ENCODE data around the gene ICA1L.
A peak's percentile ranks its signal among the peaks of the same experiment; 100 is the strongest.

The ICA1L gene

GRCh38 chr2:202782940-202783558 lies 88.5 kb downstream of the ICA1L start:
- DNase-seq (ENCODE audit: low spot score), result peak; percentile 11

GRCh38 chr2:202780514-202781021 lies 91.0 kb downstream of the ICA1L start:
- peak; percentile 11 for DNase-seq (ENCODE audit: low spot score)

- no peak for DNase-seq (ENCODE audit: low spot score)
These were observed 93.3 kb downstream of the ICA1L start for GRCh38 chr2:202778217-202778616.

GRCh38 chr2:202774104-202774503 lies 97.5 kb downstream of the ICA1L start:
- DNase-seq (ENCODE audit: low spot score), result no peak

- DNase-seq (ENCODE audit: low spot score), result no peak
These were observed 98.1 kb downstream of the ICA1L start for GRCh38 chr2:202773301-202773973.

DNA sequence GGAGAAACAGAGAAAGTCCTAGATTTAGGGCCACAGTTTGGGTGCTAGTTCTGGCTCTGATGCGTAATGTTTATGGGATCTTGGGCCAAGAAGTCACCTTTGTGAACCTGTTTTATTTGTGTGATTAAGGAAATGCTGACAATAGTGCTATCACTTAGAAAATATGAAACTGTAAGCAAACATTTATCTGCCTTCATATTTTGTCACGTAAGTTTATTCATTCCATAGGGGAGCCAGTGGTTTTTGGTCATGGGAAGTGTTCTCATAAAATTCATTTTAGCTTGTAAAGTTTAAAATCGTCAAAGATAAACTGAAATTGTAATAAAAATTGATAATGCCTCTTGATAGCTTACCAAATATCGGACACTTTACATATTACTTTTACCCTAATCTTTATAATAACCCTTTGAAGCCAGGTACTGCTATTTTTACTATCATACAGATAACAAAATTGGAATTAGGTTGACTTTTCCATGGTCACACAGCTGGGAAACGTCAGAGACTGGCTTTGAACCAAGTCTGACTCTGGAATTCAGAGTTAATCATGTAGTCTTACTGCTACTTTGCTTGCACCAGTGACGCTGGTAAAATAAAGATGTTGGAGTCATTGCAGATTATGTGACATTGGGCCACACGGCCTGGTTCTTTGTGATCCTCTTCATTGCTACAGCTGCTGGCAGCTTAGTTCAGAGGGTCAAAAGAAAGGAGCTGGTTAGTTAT lies 99.7 kb downstream of the ICA1L start:
- DNase-seq (ENCODE audit: low spot score), result no peak

GRCh38 chr2:202771336-202771735 lies 100.2 kb downstream of the ICA1L start:
- no peak for DNase-seq (ENCODE audit: low spot score)

DNA sequence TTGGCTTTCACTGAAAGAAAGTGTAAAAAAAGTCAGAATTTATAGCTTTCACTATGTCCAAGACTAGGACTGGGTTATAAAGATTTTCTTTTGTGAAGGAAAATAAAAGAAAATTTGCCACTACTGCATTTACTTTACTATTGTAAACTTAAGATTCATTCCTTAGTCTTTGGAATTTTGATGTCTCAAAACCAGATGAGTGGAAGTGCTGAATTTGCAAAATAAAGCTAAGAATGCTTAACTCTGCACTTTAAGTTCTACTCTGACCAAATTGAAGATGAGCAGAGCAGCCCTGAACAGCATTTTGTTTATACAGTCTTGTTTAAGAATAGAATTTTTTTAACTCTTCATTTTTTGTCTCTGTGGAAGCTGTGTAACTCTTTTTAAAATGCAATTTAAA lies 102.4 kb downstream of the ICA1L start:
- DNase-seq (ENCODE audit: low spot score), result no peak

- no peak for DNase-seq (ENCODE audit: low spot score)
These were observed 103.3 kb downstream of the ICA1L start for GRCh38 chr2:202768273-202768672.

GRCh38 chr2:202765436-202765835 lies 106.1 kb downstream of the ICA1L start:
- DNase-seq (ENCODE audit: low spot score), result no peak

DNA sequence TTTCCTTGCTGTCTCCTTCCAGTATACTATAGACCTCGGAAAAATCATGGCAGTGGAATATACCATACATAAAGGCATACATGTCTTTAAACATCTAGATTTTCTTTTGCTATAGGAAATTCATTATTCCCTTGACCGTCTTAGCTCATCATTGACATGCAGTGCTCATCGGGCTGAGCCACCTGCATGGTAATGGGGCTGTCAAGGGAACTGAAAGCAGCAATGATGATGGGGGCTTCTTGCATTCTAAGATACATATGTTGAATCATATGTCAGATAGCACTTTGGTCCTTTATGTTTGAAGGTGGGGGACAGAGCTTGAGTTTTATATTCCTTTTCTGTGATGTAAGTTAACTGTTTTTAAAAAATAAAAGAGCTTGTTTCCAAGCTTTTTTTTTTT lies 106.6 kb downstream of the ICA1L start:
- DNase-seq (ENCODE audit: low spot score), result no peak

GRCh38 chr2:202763916-202764315 lies 107.7 kb downstream of the ICA1L start:
- DNase-seq (ENCODE audit: low spot score), result no peak

DNA sequence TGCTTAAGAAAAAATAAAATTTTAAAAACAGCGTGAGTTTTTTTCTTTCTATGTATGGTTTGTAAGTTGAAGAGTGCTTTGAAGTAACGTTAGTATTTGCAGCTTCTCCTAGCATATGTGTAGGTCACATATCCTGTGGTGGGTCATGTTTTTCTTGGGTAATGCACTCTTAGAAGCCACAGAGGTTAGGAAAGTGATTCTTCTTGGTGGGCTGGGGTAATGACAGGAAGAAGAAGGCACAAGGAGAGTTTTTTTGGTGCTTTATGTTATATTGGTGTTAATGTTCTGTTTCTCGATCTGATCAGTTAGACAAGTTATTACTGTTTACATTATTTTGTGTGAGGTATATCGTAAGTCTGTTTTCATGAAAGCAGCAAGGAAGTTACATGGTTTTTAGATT lies 109.0 kb downstream of the ICA1L start:
- no peak for DNase-seq (ENCODE audit: low spot score)

GRCh38 chr2:202760848-202761247 lies 110.7 kb downstream of the ICA1L start:
- DNase-seq (ENCODE audit: low spot score), result no peak

DNA sequence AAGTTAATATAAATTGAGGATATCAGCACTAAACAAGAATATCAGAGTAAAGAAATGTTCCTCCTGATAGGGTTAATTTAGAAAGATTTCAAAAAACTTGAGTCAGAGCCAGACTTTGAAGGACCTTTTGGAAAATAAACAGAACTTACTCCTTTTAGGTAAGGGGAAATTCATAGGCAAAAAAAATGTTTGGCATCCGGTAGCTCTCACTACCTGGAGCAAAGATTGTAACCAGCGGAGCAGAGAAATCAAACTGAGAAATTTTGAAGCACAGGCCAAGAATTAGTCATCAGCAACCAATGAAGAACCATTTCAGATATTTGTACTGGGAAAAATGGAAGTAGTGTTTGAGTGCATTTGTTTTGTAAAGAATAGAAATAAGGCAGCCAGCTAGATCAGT lies 113.0 kb downstream of the ICA1L start:
- no peak for DNase-seq (ENCODE audit: low spot score)

GRCh38 chr2:202758128-202758527 lies 113.4 kb downstream of the ICA1L start:
- DNase-seq (ENCODE audit: low spot score), result no peak

GRCh38 chr2:202757339-202757738 lies 114.2 kb downstream of the ICA1L start:
- no peak for DNase-seq (ENCODE audit: low spot score)

- DNase-seq (ENCODE audit: low spot score), result no peak
These were observed 115.0 kb downstream of the ICA1L start for GRCh38 chr2:202756598-202756997.

DNA sequence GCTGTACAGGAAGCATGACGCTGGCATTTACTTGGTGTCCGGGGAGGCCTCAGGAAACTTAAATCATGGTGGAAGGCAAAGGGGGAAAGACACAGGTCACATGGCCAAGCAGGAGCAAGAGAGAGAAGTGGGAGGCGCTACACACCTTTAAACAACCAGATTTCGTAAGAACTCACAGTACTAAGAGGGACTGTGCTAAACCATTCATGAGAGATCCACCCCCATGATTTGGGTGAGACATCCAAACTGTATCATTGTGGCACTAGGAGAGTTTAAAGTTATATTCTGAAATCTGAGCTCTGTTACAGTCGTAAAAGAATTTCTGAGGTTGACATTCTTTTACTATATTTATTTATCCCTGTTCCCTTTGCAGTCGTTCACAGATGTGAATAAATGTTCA lies 116.6 kb downstream of the ICA1L start:
- no peak for DNase-seq (ENCODE audit: low spot score)

GRCh38 chr2:202752071-202752470 lies 119.5 kb downstream of the ICA1L start:
- DNase-seq (ENCODE audit: low spot score), result no peak

GRCh38 chr2:202750763-202751427 lies 120.7 kb downstream of the ICA1L start:
- no peak for DNase-seq (ENCODE audit: low spot score)

- no peak for DNase-seq (ENCODE audit: low spot score)
These were observed 122.1 kb downstream of the ICA1L start for GRCh38 chr2:202749477-202749876.

DNA sequence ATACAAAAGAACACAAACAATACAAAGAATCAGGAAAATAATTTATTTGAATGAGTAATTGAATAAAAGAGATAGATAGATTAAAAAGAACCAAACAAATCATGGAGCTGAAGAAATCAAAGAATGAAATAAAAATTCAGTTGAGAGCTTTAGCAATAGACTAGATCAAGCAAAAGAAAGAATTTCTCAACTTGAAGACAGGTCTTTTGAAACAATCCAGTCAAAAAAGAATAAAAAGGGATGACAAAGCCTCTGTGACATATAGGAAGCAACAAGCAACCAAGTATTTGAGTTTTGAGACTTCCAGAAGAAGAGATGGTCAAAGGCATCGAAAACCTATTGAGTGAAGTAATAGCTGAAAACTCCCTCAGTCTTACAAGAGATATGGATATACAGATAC lies 128.0 kb downstream of the ICA1L start:
- no peak for DNase-seq (ENCODE audit: low spot score)
